Type B pancreatic cell (in vitro differentiated cells): ENCODE data around the gene GMDS. TPM values are rescaled to one million over a fixed set of nuclear protein-coding genes. Genes with fewer than 3 reads are reported as not detected.

Experiments used
- DNase-seq: peaks from one replicate; pipeline ENCODE4 v3.0.0; 2021; ENCODE audit warnings: mixed read lengths; ENCODE audit not compliant: unreplicated experiment; ENCODE audit errors: extremely low spot score
- H3K27ac Mint-ChIP-seq: 2 replicates; pipeline ENCODE4 v1.8.0; 2021; ENCODE audit warnings: mild to moderate bottlenecking, mixed read lengths
- H3K27me3 Mint-ChIP-seq: 2 replicates; pipeline ENCODE4 v1.8.0; 2021; ENCODE audit warnings: mixed read lengths
- H3K36me3 Mint-ChIP-seq: 2 replicates; pipeline ENCODE4 v1.8.0; 2021; ENCODE audit warnings: mixed read lengths
- H3K4me1 Mint-ChIP-seq: one replicate; pipeline ENCODE4 v1.8.0; 2021; ENCODE audit warnings: mixed read lengths; ENCODE audit not compliant: unreplicated experiment
- H3K4me3 Mint-ChIP-seq: 2 replicates; pipeline ENCODE4 v1.8.0; 2021; ENCODE audit warnings: mild to moderate bottlenecking, mixed read lengths
- H3K9me3 Mint-ChIP-seq: 2 replicates; pipeline ENCODE4 v1.8.0; 2021; ENCODE audit warnings: mixed read lengths
- CTCF ChIP-seq: fragments of 200-600 bp; sonication (generic); conservative IDR thresholded peaks from 2 replicates; pipeline ENCODE4 v1.5.0; 2021; ENCODE audit warnings: antibody characterized with exemption, mild to moderate bottlenecking
- total RNA-seq: library from RNA; stranded (reverse); gene quantifications from 2 replicates; pipeline ENCODE4 v1.2.1, GENCODE V29; 2021; ENCODE audit warnings: low replicate concordance

The GMDS gene
- total RNA-seq, 1 donor from 2014 or later, result 41.3 TPM

- Mint-ChIP-seq H3K27ac (no peak overlapping the region), H3K4me3 (no peak overlapping the region), H3K4me1 (peaks cover 5% of the 10 kb centered on the region), H3K27me3 (no peaks in the 10 kb centered on the region), H3K9me3 (no peaks in the 10 kb centered on the region), H3K36me3 (no peaks in the 10 kb centered on the region)
- TF ChIP-seq CTCF, result no peak
- DNase-seq, result no peak
These were observed 103.6 kb downstream of the GMDS start for GRCh38 chr6:2141644-2142290.

GRCh38 chr6:2140438-2141128, 104.8 kb downstream of the GMDS start:
- DNase-seq, result no peak
- Mint-ChIP-seq H3K27ac (no peak overlapping the region), H3K36me3 (no peaks in the 10 kb centered on the region), H3K27me3 (no peaks in the 10 kb centered on the region), H3K4me3 (no peak overlapping the region), H3K4me1 (peaks cover 5% of the 10 kb centered on the region), H3K9me3 (no peaks in the 10 kb centered on the region)
- no peak for TF ChIP-seq CTCF

GRCh38 chr6:2135401-2135800, 110.0 kb downstream of the GMDS start:
- TF ChIP-seq CTCF, result no peak
- Mint-ChIP-seq H3K4me1 (peaks cover 19% of the 10 kb centered on the region), H3K9me3 (no peaks in the 10 kb centered on the region), H3K36me3 (no peaks in the 10 kb centered on the region), H3K27me3 (no peaks in the 10 kb centered on the region), H3K4me3 (no peak overlapping the region), H3K27ac (no peak overlapping the region)
- DNase-seq, result no peak

- Mint-ChIP-seq H3K9me3 (peaks cover under 1% of the 10 kb centered on the region), H3K27ac (no peak overlapping the region), H3K36me3 (no peaks in the 10 kb centered on the region), H3K4me1 (peaks cover 21% of the 10 kb centered on the region), H3K27me3 (no peaks in the 10 kb centered on the region), H3K4me3 (no peak overlapping the region)
- DNase-seq, result no peak
- no peak for TF ChIP-seq CTCF
These were observed 110.9 kb downstream of the GMDS start for GRCh38 chr6:2134554-2134953.

GRCh38 chr6:2133716-2134310, 111.6 kb downstream of the GMDS start:
- H3K4me1 Mint-ChIP-seq, result peaks cover 28% of the 10 kb centered on the region
- H3K4me3 Mint-ChIP-seq, result no peak overlapping the region
- TF ChIP-seq CTCF, result no peak
- no peaks in the 10 kb centered on the region for H3K36me3 Mint-ChIP-seq
- peak overlapping the region; percentile 71 for H3K27ac Mint-ChIP-seq
- no peak for DNase-seq
- H3K9me3 Mint-ChIP-seq, result peaks cover 5% of the 10 kb centered on the region
- H3K27me3 Mint-ChIP-seq, result peaks cover 3% of the 10 kb centered on the region
